GM19328 (cell line): ENCODE data around the gene DYNC1H1.
A peak's percentile ranks its signal among the peaks of the same experiment; 100 is the strongest.
"Not testable (repeated sequence)": the region's sequence is repeated elsewhere in the genome, so short reads cannot be mapped to it uniquely, and the experiment has no call there.

ENCODE experiments used
- ATAC-seq: cut with Tn5 transposase; IDR thresholded peaks from one replicate; pipeline ENCODE4 v1.9.1; 2021; ENCODE audit warnings: mild to moderate bottlenecking, moderate library complexity; ENCODE audit not compliant: unreplicated experiment

DYNC1H1 gene

DNA sequence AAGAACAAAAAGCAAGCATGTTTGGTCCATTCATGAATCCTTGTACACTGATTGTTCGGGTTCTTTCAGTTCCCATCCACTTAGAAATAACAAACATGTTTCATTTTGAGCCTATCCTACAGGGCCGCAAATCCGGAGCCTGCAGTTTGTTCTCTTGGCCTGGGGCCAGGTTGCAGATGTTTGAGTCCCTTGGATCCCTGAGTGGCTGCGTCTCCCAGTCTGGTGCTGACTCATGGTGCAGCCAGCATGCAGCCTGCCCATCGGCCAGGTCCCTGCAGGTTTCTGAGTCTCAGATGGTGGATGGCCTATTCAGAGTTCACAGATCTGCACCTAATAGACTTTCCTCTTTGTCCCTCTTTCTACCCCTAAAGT is 1.9 kb upstream of the DYNC1H1 start:
- ATAC-seq = no peak

GRCh38 chr14:101963052-101963451 is 1.3 kb upstream of the DYNC1H1 start:
- no peak for ATAC-seq

GRCh38 chr14:101963656-101964296 is 597 bp upstream of the DYNC1H1 start:
- no peak for ATAC-seq

GRCh38 chr14:101965181-101965544 is 790 bp downstream of the DYNC1H1 start:
- ATAC-seq = peak; percentile 34

- no peak for ATAC-seq
These were observed 1.7 kb downstream of the DYNC1H1 start for GRCh38 chr14:101965770-101966722.

DNA sequence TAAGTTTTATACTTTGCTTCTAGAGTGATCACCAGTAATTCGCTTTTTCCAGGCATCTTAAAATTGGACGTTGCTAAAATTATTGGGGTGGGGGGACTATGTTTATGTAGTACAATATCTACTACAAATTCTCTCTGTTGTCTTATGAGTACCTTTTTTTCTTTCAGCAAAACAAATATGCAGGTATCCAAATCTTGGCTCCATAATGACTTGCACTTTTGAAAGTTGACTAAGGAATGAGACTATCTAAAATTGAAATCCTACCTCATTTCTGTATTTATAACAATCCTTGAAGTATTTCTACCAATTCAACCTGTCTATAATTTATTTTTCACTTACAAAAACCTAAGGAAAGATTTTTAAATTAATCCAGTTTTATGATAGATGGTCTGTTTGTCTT is 2.4 kb downstream of the DYNC1H1 start:
- no peak for ATAC-seq

GRCh38 chr14:101968186-101968585 is 3.8 kb downstream of the DYNC1H1 start:
- ATAC-seq = no peak

DNA sequence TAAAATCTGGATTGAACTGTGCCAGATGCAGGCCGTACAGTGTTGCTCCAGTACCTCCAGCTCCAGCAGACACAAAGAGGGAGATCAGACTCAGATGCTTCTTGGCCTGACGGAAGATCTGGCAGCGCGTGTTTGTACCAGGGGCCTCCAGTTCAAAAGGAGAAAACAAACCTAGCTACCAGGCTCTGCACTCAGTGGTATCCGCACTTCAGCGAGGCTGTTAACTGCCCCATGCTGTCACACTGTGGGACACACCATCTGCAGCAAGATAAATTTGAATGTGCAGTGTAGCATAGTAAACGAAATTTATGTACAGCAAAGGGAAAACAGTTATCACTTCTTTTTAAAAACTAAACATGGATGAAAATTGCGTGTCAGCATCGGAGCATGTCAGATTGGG is 5.1 kb downstream of the DYNC1H1 start:
- no peak for ATAC-seq

GRCh38 chr14:101970830-101971400 is 6.5 kb downstream of the DYNC1H1 start:
- no peak for ATAC-seq

- not testable (repeated sequence) for ATAC-seq
These were observed 7.1 kb downstream of the DYNC1H1 start for GRCh38 chr14:101971458-101971857.

- ATAC-seq = no peak
These were observed 7.9 kb downstream of the DYNC1H1 start for GRCh38 chr14:101972126-101972866.

DNA sequence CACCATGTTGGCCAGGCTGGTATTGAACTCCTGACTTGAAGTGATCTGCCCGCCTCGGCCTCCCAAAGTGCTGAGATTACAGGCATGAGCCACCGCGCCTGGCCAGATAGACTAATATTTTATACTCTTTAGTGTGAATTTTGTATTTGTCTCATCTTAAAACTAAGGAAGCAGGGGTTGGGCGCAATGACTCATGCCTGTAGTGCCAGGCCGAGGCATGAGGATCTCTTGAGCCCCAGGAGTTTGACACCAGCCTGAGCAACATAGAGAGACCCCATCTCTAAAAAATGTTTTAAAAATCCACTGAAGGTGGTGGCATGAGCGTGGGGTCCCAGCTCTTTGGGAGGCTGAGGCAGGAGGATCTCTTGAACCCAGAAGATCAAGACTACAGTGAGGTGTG is 9.0 kb downstream of the DYNC1H1 start:
- ATAC-seq = no peak

GRCh38 chr14:101975231-101975630 is 10.9 kb downstream of the DYNC1H1 start:
- no peak for ATAC-seq

DNA sequence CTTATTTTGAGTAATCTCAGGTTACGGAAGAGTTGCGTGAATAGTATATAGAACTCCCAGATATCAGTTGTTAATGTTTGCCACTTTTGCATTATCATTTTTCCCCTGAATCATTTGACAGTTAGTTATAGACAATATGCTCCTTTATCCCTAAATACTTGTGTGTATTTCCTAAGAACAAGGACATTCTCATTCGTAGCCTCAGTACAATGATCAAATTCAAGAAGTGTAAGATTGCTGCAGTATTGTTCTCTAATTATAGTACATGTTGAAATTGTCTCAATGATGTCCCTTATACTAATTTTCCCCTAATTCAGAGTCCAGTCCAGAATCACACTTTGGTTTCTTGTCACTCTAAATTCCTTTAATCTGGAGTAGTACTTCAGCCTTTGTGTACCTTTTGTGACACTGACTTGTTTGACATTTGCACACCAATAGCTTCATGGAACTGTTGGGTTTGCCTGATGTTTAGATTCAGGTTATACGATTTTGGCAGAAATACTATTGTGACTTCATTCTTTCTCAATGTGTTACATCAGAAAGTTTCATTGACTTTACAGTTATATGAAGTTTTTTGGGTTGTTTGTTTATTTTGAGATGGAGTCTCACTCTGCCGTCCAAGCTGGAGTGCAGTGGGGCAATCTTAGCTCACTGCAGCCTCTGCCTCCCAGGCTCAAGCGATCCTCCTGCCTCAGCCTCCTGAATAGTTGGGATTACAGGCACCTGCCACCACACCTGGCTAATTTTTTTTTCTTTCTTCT is 13.1 kb downstream of the DYNC1H1 start:
- ATAC-seq = no peak

- ATAC-seq = no peak
These were observed 15.3 kb downstream of the DYNC1H1 start for GRCh38 chr14:101979666-101980065.

GRCh38 chr14:101980251-101980650 is 15.9 kb downstream of the DYNC1H1 start:
- ATAC-seq = no peak

DNA sequence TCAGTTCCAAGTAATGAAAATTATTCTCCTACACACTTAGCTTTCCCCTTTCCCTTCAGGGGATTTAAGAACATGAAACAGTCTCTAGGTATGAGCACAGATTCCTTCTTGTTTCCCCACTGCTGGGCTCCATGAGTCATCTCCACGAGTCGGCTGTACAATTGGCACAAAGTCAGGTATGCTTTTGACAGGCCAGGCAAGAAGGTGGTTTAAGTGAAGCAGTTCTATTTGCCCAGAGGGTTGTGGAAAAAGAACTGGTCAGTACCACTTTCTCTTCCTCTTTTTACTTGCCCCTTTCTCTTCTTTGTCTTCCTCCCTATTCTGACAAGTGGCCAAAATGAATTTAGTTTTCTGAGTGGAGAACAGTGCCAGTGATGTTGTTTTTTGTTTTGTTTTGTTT is 16.3 kb downstream of the DYNC1H1 start:
- ATAC-seq = no peak

DNA sequence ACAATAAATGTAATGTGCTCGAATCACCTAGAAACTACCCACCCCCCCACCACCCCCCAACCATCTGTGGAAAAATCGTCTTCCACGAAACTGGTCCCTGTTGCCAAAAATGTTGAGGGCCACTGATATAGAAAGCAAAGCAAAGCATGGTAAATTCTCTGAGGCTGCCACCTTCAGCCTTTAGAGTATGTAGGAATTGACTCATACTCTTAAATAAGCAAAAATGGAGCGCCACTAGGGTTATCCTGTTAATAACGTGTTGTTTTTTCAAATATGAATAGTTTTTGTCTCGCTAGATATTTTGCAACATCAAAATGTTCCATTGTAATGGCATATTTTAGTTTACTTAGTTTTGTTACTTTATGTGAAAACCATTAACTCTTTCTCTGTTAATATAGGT is 18.2 kb downstream of the DYNC1H1 start:
- ATAC-seq = no peak

DNA sequence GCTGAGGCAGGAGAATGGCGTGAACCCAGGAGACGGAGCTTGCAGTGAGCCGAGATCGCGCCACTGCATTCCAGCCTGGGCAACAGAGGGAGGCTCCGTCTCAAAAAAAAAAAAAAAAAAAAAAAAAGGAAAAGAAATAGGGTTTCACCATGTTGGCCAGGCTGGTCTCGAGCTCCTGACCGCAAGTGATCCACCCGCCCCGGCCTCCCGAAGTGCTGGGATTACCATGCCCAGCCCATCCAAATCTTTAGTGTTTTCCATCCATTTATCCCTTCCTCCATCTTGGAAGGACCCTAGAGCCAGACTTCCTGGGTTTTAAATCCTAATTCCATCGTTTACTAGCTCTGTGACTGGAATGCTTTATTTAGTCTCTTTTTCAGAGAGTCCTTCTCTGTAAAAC is 20.5 kb downstream of the DYNC1H1 start:
- not testable (repeated sequence) for ATAC-seq

- ATAC-seq = no peak
These were observed 21.6 kb downstream of the DYNC1H1 start for GRCh38 chr14:101985957-101986356.

DNA sequence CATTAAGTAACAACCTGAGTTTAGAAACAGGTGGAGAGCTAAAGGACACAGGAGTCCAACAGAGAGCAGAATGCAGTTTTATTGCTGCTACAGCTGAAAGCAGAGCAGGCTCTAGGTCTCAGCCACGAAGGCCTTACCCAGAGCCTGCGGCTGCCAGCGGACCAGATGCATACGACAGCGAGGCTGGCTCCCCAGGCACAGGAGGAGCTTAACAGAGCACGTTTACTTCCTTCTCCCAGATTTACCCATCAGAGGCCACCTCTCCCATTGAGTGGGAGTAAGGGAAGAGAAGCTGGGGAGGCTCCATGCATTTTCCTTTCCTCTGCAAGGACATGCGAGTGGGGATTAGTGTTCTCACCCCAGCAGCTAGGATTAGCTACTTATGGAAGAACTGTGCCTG is 22.6 kb downstream of the DYNC1H1 start:
- ATAC-seq = no peak
